RWPE2 (cell line): Measurements from ENCODE around the gene PRSS21.

Experiments used
- ATAC-seq: fragments of 200-7000 bp; cut with Tn5 transposase; 3 replicates; pipeline ENCODE4 v1.9.1; 2021; ENCODE audit warnings: low read depth
- DNase-seq: peaks from one replicate; pipeline ENCODE4 v3.0.0-alpha.2; 2020; ENCODE audit warnings: low spot score
- H3K27ac ChIP-seq: fragments of 450-650 bp; 2 replicates; pipeline ENCODE4 v1.5.1; 2017; ENCODE audit warnings: mild to moderate bottlenecking; ENCODE audit not compliant: poor library complexity, severe bottlenecking
- H3K27me3 ChIP-seq: fragments of 250-450 bp; sonication (Bioruptor Pico); 2 replicates; pipeline ENCODE4 v1.5.1; 2021; ENCODE audit warnings: mild to moderate bottlenecking, moderate library complexity; ENCODE audit not compliant: insufficient read depth, poor library complexity, severe bottlenecking
- H3K36me3 ChIP-seq: fragments of 250-450 bp; sonication (Bioruptor Pico); 2 replicates; pipeline ENCODE4 v1.5.1; 2020; ENCODE audit warnings: low read depth, mild to moderate bottlenecking, moderate library complexity
- H3K4me1 ChIP-seq: fragments of 250-450 bp; sonication (Bioruptor Pico); 2 replicates; pipeline ENCODE4 v1.5.1; 2021; ENCODE audit warnings: mild to moderate bottlenecking, moderate library complexity; ENCODE audit not compliant: insufficient read depth, poor library complexity, severe bottlenecking
- H3K4me3 ChIP-seq: fragments of 250-450 bp; sonication (Bioruptor Pico); 2 replicates; pipeline ENCODE4 v1.5.1; 2021; ENCODE audit warnings: mild to moderate bottlenecking, moderate library complexity; ENCODE audit not compliant: severe bottlenecking
- H3K9me3 ChIP-seq: fragments of 250-450 bp; sonication (Bioruptor Pico); 2 replicates; pipeline ENCODE4 v1.5.1; 2021; ENCODE audit warnings: mild to moderate bottlenecking, moderate library complexity; ENCODE audit not compliant: severe bottlenecking
- CTCF ChIP-seq: fragments of 450-650 bp; IDR thresholded peaks from one replicate; pipeline ENCODE4 v1.5.1; 2017; ENCODE audit warnings: mild to moderate bottlenecking, moderate library complexity; ENCODE audit not compliant: poor library complexity, severe bottlenecking

The PRSS21 gene

GRCh38 chr16:2833776-2834175 lies 16.7 kb downstream of the PRSS21 start:
- H3K4me1 ChIP-seq: peaks cover 26% of the 10 kb centered on the region
- DNase-seq: no peak
- no peaks in the 10 kb centered on the region for H3K36me3 ChIP-seq
- no peak for TF ChIP-seq CTCF
- no peaks in the 10 kb centered on the region for H3K9me3 ChIP-seq
- H3K4me3 ChIP-seq: no peak overlapping the region
- no peaks in the 10 kb centered on the region for H3K27me3 ChIP-seq
- no peak for ATAC-seq
- no peak overlapping the region for H3K27ac ChIP-seq

GRCh38 chr16:2834968-2835367 lies 17.9 kb downstream of the PRSS21 start:
- H3K27ac ChIP-seq: peak overlapping the region; percentile 95
- no peak overlapping the region for H3K4me3 ChIP-seq
- H3K36me3 ChIP-seq: no peaks in the 10 kb centered on the region
- DNase-seq: no peak
- H3K4me1 ChIP-seq: peaks cover 23% of the 10 kb centered on the region
- ATAC-seq: no peak
- no peak for TF ChIP-seq CTCF
- H3K9me3 ChIP-seq: no peaks in the 10 kb centered on the region
- no peaks in the 10 kb centered on the region for H3K27me3 ChIP-seq

GRCh38 chr16:2835638-2836493 lies 18.8 kb downstream of the PRSS21 start:
- ATAC-seq (peak; percentile 89), DNase-seq (peak; percentile 96)
- no peaks in the 10 kb centered on the region for H3K27me3 ChIP-seq
- H3K36me3 ChIP-seq: no peaks in the 10 kb centered on the region
- TF ChIP-seq CTCF: no peak
- H3K4me1 ChIP-seq: peaks cover 18% of the 10 kb centered on the region
- H3K27ac ChIP-seq: peak overlapping the region; percentile 95
- no peaks in the 10 kb centered on the region for H3K9me3 ChIP-seq
- no peak overlapping the region for H3K4me3 ChIP-seq

DNA sequence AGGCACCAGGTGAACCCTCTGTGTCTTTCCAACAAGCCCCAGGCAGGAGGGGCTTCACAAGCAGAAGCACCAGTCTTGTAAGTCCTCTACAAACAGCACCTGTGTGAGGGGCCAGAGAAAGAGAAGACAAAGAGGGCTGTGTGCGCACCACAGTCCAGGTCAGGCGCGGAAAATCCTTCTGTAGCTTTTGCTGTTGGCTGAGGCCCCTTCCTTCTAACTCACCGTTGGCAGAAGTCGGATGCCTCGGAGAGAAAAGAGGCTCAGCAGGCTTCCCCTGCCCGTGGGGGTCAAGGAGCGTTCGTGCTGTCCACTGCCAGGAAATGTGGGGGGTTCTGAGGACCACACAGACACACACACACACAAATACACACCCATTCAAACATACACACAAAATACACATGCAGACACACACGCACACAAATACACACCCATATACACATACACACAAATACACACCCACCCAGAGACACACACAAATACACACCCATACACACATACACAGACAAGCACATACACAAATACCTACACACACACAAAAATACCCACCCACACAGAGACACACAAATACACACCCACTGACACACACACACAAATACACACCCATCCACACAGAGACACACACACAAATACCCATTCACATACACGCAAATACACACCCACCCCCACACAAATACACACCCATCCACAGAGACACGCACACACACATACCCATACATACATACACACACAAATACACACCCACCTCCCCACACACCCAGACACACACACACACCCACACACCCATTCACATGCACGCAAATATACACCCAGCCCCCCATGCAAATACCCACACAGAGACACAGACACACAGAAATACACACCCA lies 19.8 kb downstream of the PRSS21 start:
- no peak for TF ChIP-seq CTCF
- no peak overlapping the region for H3K4me3 ChIP-seq
- H3K27ac ChIP-seq: peak overlapping the region; percentile 95

More for the DNA sequence above, 19.8 kb downstream of the PRSS21 start:
- H3K27me3 ChIP-seq: no peaks in the 10 kb centered on the region
- no peak for DNase-seq
- H3K36me3 ChIP-seq: no peaks in the 10 kb centered on the region
- H3K4me1 ChIP-seq: peaks cover 18% of the 10 kb centered on the region
- no peaks in the 10 kb centered on the region for H3K9me3 ChIP-seq
- no peak for ATAC-seq
